GM06990 (cell line): ENCODE measurements around the gene GPN2.
"Not testable (repeated sequence)": the region's sequence is repeated elsewhere in the genome, so short reads cannot be mapped to it uniquely, and the experiment has no call there.

Experiments used
- DNase-seq: peaks from one replicate; pipeline ENCODE4 v3.0.0-alpha.2; 2011; ENCODE audit not compliant: insufficient read length; ENCODE audit errors: extremely low read depth
- H3K27me3 ChIP-seq: replicated peaks from 2 replicates; pipeline ENCODE4 v1.6.0; 2011; ENCODE audit warnings: low read length; ENCODE audit not compliant: control insufficient read depth, insufficient read depth
- H3K36me3 ChIP-seq: 2 replicates; pipeline ENCODE4 v1.5.1; 2011; ENCODE audit warnings: low read length; ENCODE audit not compliant: control insufficient read depth, insufficient read depth
- H3K4me3 ChIP-seq: replicated peaks from 2 replicates; pipeline ENCODE4 v1.5.1; 2011; ENCODE audit warnings: low read depth, mild to moderate bottlenecking, control low read depth, low read length
- TF ChIP-seq, protein P1 (sequence below): IDR thresholded peaks from 2 replicates; pipeline ENCODE4 v1.5.1; 2011; ENCODE audit warnings: low read length, control low read depth, mild to moderate bottlenecking, inconsistent platforms; ENCODE audit not compliant: insufficient read depth, poor library complexity, severe bottlenecking

GPN2 gene

DNA sequence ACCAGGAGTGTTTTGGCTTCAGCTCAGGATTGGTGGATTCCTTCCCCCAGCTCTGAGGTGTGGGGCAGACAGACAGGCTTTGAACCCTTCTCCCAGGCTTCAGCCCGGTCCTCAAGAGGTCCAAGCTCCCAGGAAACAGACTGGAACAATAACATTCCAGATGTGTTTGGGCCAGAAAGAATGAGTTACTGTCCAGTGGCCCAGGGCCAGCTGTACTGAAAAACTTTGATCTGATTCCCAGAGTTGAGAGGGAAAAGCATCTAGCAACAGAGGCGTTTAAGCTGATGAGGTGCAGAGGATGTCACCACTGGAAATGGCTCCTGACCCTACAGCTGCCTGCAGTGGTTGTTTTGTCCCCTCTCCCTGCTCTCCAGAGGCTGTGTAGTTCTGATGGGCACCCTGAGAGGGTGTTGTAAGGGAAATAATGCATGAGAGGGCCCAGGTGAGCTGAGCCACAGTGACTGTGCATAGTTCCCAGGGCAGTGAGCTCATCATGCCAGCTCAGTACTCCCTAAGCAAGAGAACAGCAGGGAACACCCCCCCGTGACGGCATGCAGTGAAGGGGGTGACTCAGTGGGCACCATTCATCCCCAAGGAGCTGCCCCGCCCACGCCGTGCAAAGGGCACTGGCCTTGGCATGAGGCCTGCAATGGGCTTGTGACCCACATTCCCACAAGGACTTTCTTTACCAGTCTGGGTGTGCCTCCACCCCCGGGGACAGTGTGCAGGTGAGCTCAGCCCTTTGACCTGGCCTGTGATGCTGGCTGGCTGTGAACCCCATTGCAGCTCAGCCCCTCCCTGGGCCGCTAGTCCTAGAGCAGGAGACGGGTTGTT is 40.9 kb downstream of the GPN2 start:
- TF ChIP-seq, protein P1, sequence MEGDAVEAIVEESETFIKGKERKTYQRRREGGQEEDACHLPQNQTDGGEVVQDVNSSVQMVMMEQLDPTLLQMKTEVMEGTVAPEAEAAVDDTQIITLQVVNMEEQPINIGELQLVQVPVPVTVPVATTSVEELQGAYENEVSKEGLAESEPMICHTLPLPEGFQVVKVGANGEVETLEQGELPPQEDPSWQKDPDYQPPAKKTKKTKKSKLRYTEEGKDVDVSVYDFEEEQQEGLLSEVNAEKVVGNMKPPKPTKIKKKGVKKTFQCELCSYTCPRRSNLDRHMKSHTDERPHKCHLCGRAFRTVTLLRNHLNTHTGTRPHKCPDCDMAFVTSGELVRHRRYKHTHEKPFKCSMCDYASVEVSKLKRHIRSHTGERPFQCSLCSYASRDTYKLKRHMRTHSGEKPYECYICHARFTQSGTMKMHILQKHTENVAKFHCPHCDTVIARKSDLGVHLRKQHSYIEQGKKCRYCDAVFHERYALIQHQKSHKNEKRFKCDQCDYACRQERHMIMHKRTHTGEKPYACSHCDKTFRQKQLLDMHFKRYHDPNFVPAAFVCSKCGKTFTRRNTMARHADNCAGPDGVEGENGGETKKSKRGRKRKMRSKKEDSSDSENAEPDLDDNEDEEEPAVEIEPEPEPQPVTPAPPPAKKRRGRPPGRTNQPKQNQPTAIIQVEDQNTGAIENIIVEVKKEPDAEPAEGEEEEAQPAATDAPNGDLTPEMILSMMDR: no peak
- no peak for DNase-seq
- H3K36me3 ChIP-seq: peaks cover 47% of the 10 kb centered on the region
- H3K27me3 ChIP-seq: no peaks in the 10 kb centered on the region
- H3K4me3 ChIP-seq: no peak overlapping the region

DNA sequence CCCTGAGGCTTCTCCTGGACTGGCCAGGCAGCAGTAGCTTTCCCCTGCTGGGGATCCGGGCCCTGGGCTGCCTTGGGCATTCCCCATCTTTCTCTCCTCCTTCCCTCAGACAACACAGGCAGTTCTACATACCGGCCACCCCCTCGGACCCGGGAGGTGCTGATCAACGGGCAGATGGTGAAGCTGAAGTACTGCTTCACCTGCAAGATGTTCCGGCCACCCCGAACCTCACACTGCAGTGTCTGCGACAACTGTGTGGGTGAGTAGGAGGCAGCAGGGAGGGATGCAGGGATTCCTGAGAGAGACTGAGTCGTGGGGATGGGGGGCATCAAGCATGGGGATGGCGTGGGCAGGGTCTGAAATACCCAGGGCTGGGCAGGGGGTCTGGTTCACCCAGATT is 41.6 kb downstream of the GPN2 start:
- DNase-seq: no peak
- Histone ChIP-seq H3K4me3 (no peak overlapping the region), H3K27me3 (no peaks in the 10 kb centered on the region), H3K36me3 (peaks cover 40% of the 10 kb centered on the region)
- TF ChIP-seq, protein P1: no peak

DNA sequence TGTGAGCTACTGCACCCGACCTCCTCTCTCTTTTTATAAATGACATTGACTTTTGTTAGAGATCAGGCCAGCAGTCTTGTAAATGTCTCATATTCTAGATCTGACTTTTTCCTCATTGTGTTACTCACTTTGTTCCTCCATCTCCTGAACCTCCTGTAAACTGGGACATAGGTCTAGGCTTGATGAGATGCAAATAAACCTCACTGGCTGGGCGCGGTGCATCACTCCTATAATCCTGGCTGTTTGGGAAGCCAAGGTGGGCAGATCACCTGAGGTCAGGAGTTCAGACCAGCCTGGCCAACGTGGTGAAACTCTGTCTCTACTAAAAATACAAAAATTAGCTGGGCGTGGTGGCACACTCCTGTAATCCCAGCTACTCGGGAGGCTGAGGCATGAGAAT is 42.3 kb downstream of the GPN2 start:
- peaks cover 36% of the 10 kb centered on the region for H3K36me3 ChIP-seq
- not testable (repeated sequence) for DNase-seq, H3K4me3 ChIP-seq, H3K27me3 ChIP-seq

DNA sequence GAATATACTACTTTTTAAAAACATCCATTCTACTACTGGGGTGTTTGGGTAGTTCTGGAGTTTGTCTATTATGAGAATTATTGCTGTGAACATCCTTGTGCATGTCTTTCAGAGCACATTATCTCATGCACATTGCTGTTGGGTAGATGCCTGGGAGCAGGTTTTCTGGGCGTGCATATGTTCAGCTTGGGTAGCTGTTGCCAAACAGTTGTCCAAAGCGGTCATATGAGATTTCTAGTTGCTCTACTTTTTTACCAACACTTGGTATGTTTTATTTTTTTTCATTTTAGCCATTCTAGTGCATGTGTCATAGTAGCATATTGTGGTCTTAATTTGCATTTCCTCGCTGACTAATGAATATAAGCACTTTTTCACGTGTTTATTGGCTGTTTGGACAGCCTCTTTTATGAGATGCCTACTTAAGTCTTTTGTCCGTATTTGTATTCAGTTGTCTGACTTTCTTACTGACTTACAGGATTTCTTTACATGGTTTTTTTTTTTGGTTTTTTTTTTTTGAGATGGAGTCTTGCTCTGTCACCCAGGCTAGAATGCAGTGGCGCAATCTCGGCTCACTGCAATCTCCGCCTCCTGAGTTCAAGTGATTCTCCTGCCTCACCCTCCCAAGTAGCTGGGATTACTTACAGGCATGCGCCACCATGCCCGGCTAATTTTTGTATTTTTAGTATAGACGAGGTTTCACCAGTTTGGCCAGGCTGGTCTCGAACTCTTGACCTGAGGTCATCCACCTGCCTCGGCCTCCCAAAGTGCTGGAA is 45.5 kb downstream of the GPN2 start:
- H3K4me3 ChIP-seq: no peak overlapping the region
- no peak for DNase-seq
- TF ChIP-seq, protein P1: no peak
- no peaks in the 10 kb centered on the region for H3K27me3 ChIP-seq
- H3K36me3 ChIP-seq: peaks cover 19% of the 10 kb centered on the region

DNA sequence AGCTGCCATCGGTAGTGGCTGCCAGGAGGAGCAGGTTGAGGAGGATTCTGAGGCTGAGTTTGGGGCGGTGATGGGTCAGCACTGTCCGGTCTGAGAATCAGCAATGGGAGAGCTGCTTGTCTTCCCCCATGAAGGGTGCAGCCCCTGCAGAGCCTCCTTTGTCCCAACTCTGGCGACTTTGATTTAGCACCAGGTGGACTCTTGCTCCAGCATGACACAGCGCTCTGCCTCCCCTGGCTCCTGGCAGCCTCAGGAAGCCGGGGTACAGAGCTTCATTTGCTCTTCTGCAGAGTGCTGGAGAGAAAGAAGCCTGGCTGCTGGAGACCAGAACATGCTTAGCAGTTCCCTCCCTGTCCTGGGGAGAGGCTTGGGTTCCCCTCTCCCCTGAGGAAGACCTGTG is 50.3 kb downstream of the GPN2 start:
- DNase-seq: no peak
- Histone ChIP-seq H3K27me3 (no peaks in the 10 kb centered on the region), H3K4me3 (no peak overlapping the region), H3K36me3 (peaks cover 13% of the 10 kb centered on the region)
- TF ChIP-seq, protein P1: no peak

DNA sequence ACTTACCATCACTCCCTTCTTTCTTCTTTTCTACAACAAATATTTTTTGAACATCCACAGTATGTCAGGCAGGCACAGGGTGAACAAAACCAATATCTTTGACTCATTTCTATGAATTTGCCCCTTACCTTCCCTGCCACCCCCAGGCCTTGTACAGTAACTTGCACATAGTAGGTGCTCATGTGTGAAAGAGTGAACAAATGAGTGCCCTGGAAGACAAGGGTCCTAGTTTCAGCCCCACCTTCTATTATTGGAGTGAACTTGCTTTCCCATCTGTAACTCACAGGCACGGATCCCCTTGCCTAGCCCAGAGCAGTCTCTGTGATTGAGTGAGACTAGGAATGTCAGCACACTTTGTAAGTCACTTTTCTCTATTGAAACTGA is 50.8 kb downstream of the GPN2 start:
- DNase-seq: no peak
- Histone ChIP-seq H3K4me3 (no peak overlapping the region), H3K27me3 (no peaks in the 10 kb centered on the region), H3K36me3 (peaks cover 17% of the 10 kb centered on the region)
- TF ChIP-seq, protein P1: no peak
